HepG2 (cell line): Measurements from ENCODE around the gene AGAP3. TPM values are rescaled to one million over a fixed set of nuclear protein-coding genes. Genes with fewer than 3 reads are reported as not detected.

Experiments
- ATAC-seq: fragments of 200-7000 bp; cut with Tn5 transposase; 3 replicates; pipeline ENCODE4 v1.9.1; 2020; ENCODE audit warnings: mild to moderate bottlenecking, moderate library complexity
- BruUV-seq: library from RNA; stranded (reverse); fragments of 400-500 nt; replicated peaks from 2 replicates; lab custom pipeline; 2021; lab: Mats Ljungman, UMichigan
- CTCF ChIA-PET: fragments of 300-600 bp; formaldehyde crosslinking; extraction: SDS; loops from one replicate; lab custom pipeline; 2021; ENCODE audit warnings: low total read pairs, inconsistent platforms, low intra/inter-chr PET ratio; lab: Yijun Ruan, JAX
- POLR2A ChIA-PET: fragments of 350-600 bp; sonication (Branson Sonifier 250); formaldehyde crosslinking; loops from one replicate; lab custom pipeline; 2020; ENCODE audit warnings: antibody characterized with exemption, inconsistent platforms; lab: Yijun Ruan, JAX
- DNase-seq: peaks from one replicate; pipeline ENCODE4 v3.0.0-alpha.2; 2015; ENCODE audit warnings: low spot score
- FAIRE-seq: peaks from 3 replicates; lab custom pipeline; 2011; peaks lifted over from hg19 to GRCh38; lab: Jason Lieb, UNC
- H2AFZ ChIP-seq: one replicate; pipeline ENCODE4 v1.6.1; 2011; ENCODE audit warnings: low read length, inconsistent platforms
- H3K27ac ChIP-seq: fragments of 300-600 bp; 3 replicates; pipeline ENCODE4 v1.8.0; 2011; ENCODE audit warnings: mixed run types, mild to moderate bottlenecking, mixed read lengths, low read length, inconsistent platforms; ENCODE audit not compliant: insufficient read depth; ENCODE audit errors: extremely low read length
- H3K27me3 ChIP-seq, 2 experiments: fragments of 200-600 bp in 1 of 2; 2 replicates in 1 of 2; 3 replicates in 1 of 2; pipeline versions ENCODE4 v1.6.0 to v1.8.0; 2011; ENCODE audit warnings: low read length in 2 of 2, mild to moderate bottlenecking in 2 of 2, moderate library complexity in 2 of 2, inconsistent platforms in 1 of 2; ENCODE audit not compliant: insufficient read depth in 2 of 2, control insufficient read depth in 1 of 2
- H3K36me3 ChIP-seq, 2 experiments: fragments of 200-600 bp in 1 of 2; replicated peaks in 1 of 2; 2 replicates in 1 of 2; 3 replicates in 1 of 2; pipeline versions ENCODE4 v1.5.1 to v1.8.0; 2011; ENCODE audit warnings: low read length in 2 of 2, inconsistent platforms in 1 of 2; ENCODE audit not compliant: insufficient read depth in 2 of 2, control insufficient read depth in 1 of 2
- H3K4me1 ChIP-seq: 2 replicates; pipeline ENCODE4 v1.5.1; 2012; ENCODE audit warnings: low read length, inconsistent platforms; ENCODE audit not compliant: insufficient read depth
- H3K4me2 ChIP-seq: 2 replicates; pipeline ENCODE4 v1.6.0; 2011; ENCODE audit warnings: low read depth, low read length, inconsistent platforms
- H3K4me3 ChIP-seq, 3 experiments: fragments of 200-600 bp in 1 of 3; sonication (generic), shearing (Covaris generic) in 1 of 3; replicated peaks in 1 of 3; 2 replicates each; pipeline ENCODE4 v1.5.1; 2011 to 2016; ENCODE audit warnings: low read length in 3 of 3, inconsistent platforms in 2 of 3, low read depth in 2 of 3, mild to moderate bottlenecking in 2 of 3, control low read depth in 1 of 3, mixed read lengths in 1 of 3; ENCODE audit not compliant: insufficient read depth in 1 of 3
- H3K79me2 ChIP-seq: one replicate; pipeline ENCODE4 v1.6.1; 2011; ENCODE audit warnings: low read length, inconsistent platforms; ENCODE audit not compliant: insufficient read depth
- H3K9ac ChIP-seq: 2 replicates; pipeline ENCODE4 v1.6.0; 2011; ENCODE audit warnings: mild to moderate bottlenecking, low read depth, low read length, inconsistent platforms; ENCODE audit not compliant: insufficient read depth
- H3K9me3 ChIP-seq: 2 replicates; pipeline ENCODE4 v1.5.1; 2012; ENCODE audit warnings: mild to moderate bottlenecking, low read length
- H4K20me1 ChIP-seq: 2 replicates; pipeline ENCODE4 v1.6.0; 2011; ENCODE audit warnings: inconsistent platforms, mild to moderate bottlenecking, low read length, moderate library complexity; ENCODE audit not compliant: insufficient read depth
- CREB1 ChIP-seq, 2 experiments: fragments of 450-650 bp in 1 of 2; IDR thresholded peaks; 2 replicates each; pipeline ENCODE4 v1.6.1; 2016 to 2017; ENCODE audit warnings: control low read depth in 1 of 2, mild to moderate bottlenecking in 1 of 2, missing compliant biosample characterization in 1 of 2, missing genetic modification characterization in 1 of 2
- DZIP1 ChIP-seq: sonication (generic); formaldehyde crosslinking; IDR thresholded peaks from 2 replicates; pipeline ENCODE4 v1.5.0; 2020; ENCODE audit warnings: mild to moderate bottlenecking, missing genetic modification reagents
- HOXA5 ChIP-seq: sonication (generic); formaldehyde crosslinking; IDR thresholded peaks from 2 replicates; pipeline ENCODE4 v1.4.0; 2020; ENCODE audit warnings: missing genetic modification reagents
- MIER2 ChIP-seq: IDR thresholded peaks from 2 replicates; pipeline ENCODE4 v1.6.1; 2016; ENCODE audit warnings: missing biosample characterization, missing genetic modification reagents
- NFE2L1 ChIP-seq: sonication (generic); formaldehyde crosslinking; IDR thresholded peaks from 2 replicates; pipeline ENCODE4 v1.4.0; 2020; ENCODE audit warnings: missing genetic modification reagents, mild to moderate bottlenecking, borderline replicate concordance
- NR0B2 ChIP-seq: sonication (generic); formaldehyde crosslinking; IDR thresholded peaks from 2 replicates; pipeline ENCODE4 v1.4.0; 2020; ENCODE audit warnings: mild to moderate bottlenecking, missing genetic modification reagents
- PAF1 ChIP-seq: IDR thresholded peaks from 2 replicates; pipeline ENCODE4 v1.6.1; 2016; ENCODE audit warnings: missing genetic modification reagents, missing compliant biosample characterization
- RXRA ChIP-seq: sonication (generic); formaldehyde crosslinking; IDR thresholded peaks from 2 replicates; pipeline ENCODE4 v1.5.1; 2020; ENCODE audit warnings: missing genetic modification reagents
- TSC22D2 ChIP-seq: sonication (generic); formaldehyde crosslinking; IDR thresholded peaks from 2 replicates; pipeline ENCODE4 v1.5.1; 2020; ENCODE audit warnings: missing genetic modification reagents, mild to moderate bottlenecking, borderline replicate concordance
- ZBTB38 ChIP-seq: sonication (generic); formaldehyde crosslinking; IDR thresholded peaks from 2 replicates; pipeline ENCODE4 v1.5.1; 2020; ENCODE audit warnings: mild to moderate bottlenecking, missing genetic modification reagents
- ZHX2 ChIP-seq, 2 experiments: sonication (generic) in 1 of 2; formaldehyde crosslinking in 1 of 2; IDR thresholded peaks; 2 replicates each; pipeline versions ENCODE4 v1.6.1 to v1.9.0; 2014 to 2022; ENCODE audit warnings: antibody characterized with exemption in 1 of 2, borderline replicate concordance in 1 of 2, inconsistent platforms in 1 of 2, low read depth in 1 of 2, missing genetic modification reagents in 1 of 2
- ZNF160 ChIP-seq: sonication (generic); formaldehyde crosslinking; IDR thresholded peaks from 2 replicates; pipeline ENCODE4 v1.8.0; 2022; ENCODE audit warnings: mild to moderate bottlenecking, inconsistent platforms, missing genetic modification reagents
- ZNF766 ChIP-seq: sonication (generic); formaldehyde crosslinking; IDR thresholded peaks from 2 replicates; pipeline ENCODE4 v1.5.0; 2020; ENCODE audit warnings: missing genetic modification reagents, borderline replicate concordance
- ZNF879 ChIP-seq: sonication (generic); formaldehyde crosslinking; IDR thresholded peaks from 2 replicates; pipeline ENCODE4 v1.8.1; 2023; ENCODE audit warnings: missing genetic modification reagents
- WGBS: methylation state at CpG from one replicate; pipeline ENCODE4 v1.1.6; 2017; ENCODE audit warnings: low lambda C conversion rate; 5-methylcytosine and 5-hydroxymethylcytosine counted together
- in situ Hi-C: cut with HindIII; loops from 2 replicates; pipeline ENCODE4 v1.10.0; 2017; ENCODE audit warnings: low pct_unique_long_range_greater_than_20kb; ENCODE audit not compliant: extremely low pct_ligation_motif_present
- intact Hi-C: fragments of 100-400 bp; cut with micrococcal nuclease; formaldehyde crosslinking; loops from one replicate; pipeline ENCODE4 v1.10.0; 2022; ENCODE audit not compliant: unreplicated experiment
- polyA plus RNA-seq, 8 experiments: library from polyadenylated mRNA; depleted of rRNA in 3 of 8; stranded (reverse) in 7 of 8; unstranded in 1 of 8; fragments of >200 nt; fragmentation: Illumina TruSeq in 4 of 8; extraction: Trizol in 4 of 8; gene quantifications; 2 replicates each; pipeline versions ENCODE4 v1.2.1 to v1.2.3, GENCODE V29; 2011 to 2016; ENCODE audit warnings: low read depth in 4 of 8, missing spikeins in 1 of 8, mixed read lengths in 1 of 8; ENCODE audit not compliant: insufficient read depth in 1 of 8
- total RNA-seq, 5 experiments: library from RNA; depleted of rRNA; stranded (reverse); fragments of >200 nt; fragmentation: Illumina TruSeq; extraction: Trizol; gene quantifications; 2 replicates each; pipeline ENCODE4 v1.2.3, GENCODE V29; 2016; ENCODE audit warnings: low read depth in 1 of 5

Gene AGAP3
- total and polyA plus RNA-seq, 2 of the 13 experiments (the other 11 are each of a cell fraction or from before 2014, with no cell fraction given) = 31.3 to 61.4 TPM

DNA sequence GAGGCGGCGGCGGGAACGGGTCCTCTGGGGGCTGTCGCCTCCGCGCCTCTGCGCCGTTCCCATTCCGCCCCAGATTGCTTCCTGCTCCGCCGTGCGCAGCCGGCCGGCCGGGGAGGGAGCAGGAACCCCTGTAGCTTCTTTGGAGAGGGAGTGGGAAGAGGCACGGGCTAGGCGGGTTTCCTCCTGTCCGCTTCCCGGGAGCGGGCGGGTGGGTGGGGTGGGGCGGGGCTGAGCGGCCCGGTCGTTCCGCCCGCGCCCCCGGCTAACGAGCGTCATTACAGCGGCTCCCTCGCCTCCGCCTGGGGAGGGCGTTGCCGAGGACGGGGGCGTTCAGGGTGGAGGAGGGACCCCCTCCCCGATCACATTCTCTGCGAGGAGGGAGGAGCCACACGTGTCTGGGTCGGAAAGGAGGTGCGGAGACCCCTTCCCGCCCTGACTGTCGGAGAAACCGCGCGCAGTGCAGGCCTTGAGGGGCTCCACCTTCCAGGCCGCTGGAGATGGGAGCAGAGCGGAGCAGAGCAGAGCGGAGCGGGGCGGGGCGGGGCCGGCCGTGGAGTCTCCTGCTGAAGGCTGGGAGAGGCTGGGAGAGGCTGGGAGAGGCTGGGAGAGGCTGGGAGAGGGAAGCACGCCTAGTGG is 39.7 kb downstream of the AGAP3 start:
- Histone ChIP-seq H3K4me3 (no peak overlapping the region), H3K4me2 (no peak overlapping the region), H4K20me1 (peaks cover 6% of the 10 kb centered on the region; the same call in 1 of the 2 replicates), H3K9me3 (no peaks in the 10 kb centered on the region), H3K36me3 (peaks cover 14 to 51% of the 10 kb centered on the region in 2 experiments), H3K79me2 (no peaks in the 10 kb centered on the region), H2AFZ (no peak overlapping the region), H3K27ac (no peak overlapping the region), H3K27me3 (no peaks in the 10 kb centered on the region), H3K9ac (no peak overlapping the region), H3K4me1 (no peaks in the 10 kb centered on the region)
- no peak for FAIRE-seq
- no peak for DNase-seq
- CTCF ChIA-PET = interaction anchor here (3.1 kb wide), 1 partner anchor 46 kb away, joined by 67 read pairs; no protein-coding TSS in a partner anchor
- BruUV-seq = no TSS peak
- POLR2A ChIA-PET = no interaction called here
- WGBS = 98% methylated on average over 39 of the region's 58 CpGs
- in situ Hi-C loops = loop anchor here (10.0 kb wide), 1 partner anchor 179 kb away; no protein-coding TSS in a partner anchor
- ATAC-seq = no peak
- intact Hi-C loops = no loop called here
- no peak for TF ChIP-seq CREB1 (IDR thresholded peaks at IDR 0.05)
- no peak for TF ChIP-seq CREB1 (CRISPR knock-in tag; IDR thresholded peaks at IDR 0.05)
- no peak for TF ChIP-seq ZHX2 (IDR thresholded peaks at IDR 0.05; ENCODE audit: low read depth)
- TF ChIP-seq ZHX2 (CRISPR knock-in tag; IDR thresholded peaks at IDR 0.05; ENCODE audit: borderline replicate concordance) = no peak
- no peak for TF ChIP-seq ZBTB38
- TF ChIP-seq MIER2 = no peak
- TF ChIP-seq ZNF766 (CRISPR knock-in tag) = no peak
- no peak for TF ChIP-seq HOXA5 (CRISPR knock-in tag)
- no peak for TF ChIP-seq ZNF879 (CRISPR knock-in tag)
- no peak for TF ChIP-seq RXRA (CRISPR knock-in tag)
- no peak for TF ChIP-seq TSC22D2 (CRISPR knock-in tag)
- no peak for TF ChIP-seq PAF1 (CRISPR knock-in tag)
- no peak for TF ChIP-seq DZIP1 (CRISPR knock-in tag)
- no peak for TF ChIP-seq NFE2L1 (CRISPR knock-in tag)
- no peak for TF ChIP-seq ZNF160 (CRISPR knock-in tag)
- no peak for TF ChIP-seq NR0B2
